Testis (tissue), 2 donors: Measurements from ENCODE around the gene WDCP.

Source experiments
- POLR2A ChIP-seq: fragments of 450-650 bp; IDR thresholded peaks from one replicate; pipeline ENCODE4 v1.6.1; 2017; ENCODE audit warnings: antibody characterized with exemption, mild to moderate bottlenecking, moderate library complexity
- TF ChIP-seq, protein P1 (sequence below), 3 experiments: fragments of 450-650 bp in 2 of 3; fragments of 200-600 bp in 1 of 3; sonication (generic) in 1 of 3; IDR thresholded peaks; one replicate each; pipeline ENCODE4 v1.5.1; 2016 to 2019; ENCODE audit warnings: antibody characterized with exemption in 3 of 3, mild to moderate bottlenecking in 2 of 3, moderate library complexity in 1 of 3

DNA sequence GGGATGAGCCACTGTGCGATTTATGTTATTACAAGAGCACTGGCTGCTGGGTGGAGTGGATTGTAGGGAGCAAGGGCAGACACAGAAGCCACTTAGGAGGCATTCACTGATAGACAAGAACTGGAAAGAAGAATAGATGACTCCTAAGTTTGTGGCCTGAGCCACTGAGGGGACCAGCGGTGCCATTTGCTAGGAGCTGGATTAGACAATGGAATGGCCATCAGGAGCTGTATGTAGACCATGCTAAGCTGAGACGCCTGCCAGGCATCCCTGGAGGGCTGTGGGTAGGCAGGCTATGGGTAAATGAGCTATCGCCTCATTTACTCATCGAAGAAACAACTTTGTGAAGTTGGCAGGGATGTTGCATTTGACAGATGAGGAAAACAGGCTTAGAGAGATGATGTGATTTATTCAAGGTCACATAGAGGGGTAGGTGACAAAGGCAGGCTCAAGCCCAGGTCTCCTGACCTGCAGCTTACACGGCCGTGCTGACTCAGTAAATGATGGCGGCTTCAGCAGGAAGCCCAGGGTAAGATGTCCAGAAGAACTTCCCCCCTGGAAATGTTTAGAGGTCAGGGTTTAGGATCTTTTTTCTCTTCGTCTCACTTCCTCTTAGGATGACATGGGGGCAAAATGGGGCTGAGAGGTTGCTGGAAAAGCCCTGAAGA, 34.5 kb downstream of the WDCP start:
- TF ChIP-seq, protein P1, sequence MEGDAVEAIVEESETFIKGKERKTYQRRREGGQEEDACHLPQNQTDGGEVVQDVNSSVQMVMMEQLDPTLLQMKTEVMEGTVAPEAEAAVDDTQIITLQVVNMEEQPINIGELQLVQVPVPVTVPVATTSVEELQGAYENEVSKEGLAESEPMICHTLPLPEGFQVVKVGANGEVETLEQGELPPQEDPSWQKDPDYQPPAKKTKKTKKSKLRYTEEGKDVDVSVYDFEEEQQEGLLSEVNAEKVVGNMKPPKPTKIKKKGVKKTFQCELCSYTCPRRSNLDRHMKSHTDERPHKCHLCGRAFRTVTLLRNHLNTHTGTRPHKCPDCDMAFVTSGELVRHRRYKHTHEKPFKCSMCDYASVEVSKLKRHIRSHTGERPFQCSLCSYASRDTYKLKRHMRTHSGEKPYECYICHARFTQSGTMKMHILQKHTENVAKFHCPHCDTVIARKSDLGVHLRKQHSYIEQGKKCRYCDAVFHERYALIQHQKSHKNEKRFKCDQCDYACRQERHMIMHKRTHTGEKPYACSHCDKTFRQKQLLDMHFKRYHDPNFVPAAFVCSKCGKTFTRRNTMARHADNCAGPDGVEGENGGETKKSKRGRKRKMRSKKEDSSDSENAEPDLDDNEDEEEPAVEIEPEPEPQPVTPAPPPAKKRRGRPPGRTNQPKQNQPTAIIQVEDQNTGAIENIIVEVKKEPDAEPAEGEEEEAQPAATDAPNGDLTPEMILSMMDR (IDR thresholded peaks at IDR 0.05): no peak
- no peak for TF ChIP-seq POLR2A
